HAP-1 (cell line): ENCODE measurements around the gene GNS.
A peak's percentile ranks its signal among the peaks of the same experiment; 100 is the strongest.
"Not testable (repeated sequence)": the region's sequence is repeated elsewhere in the genome, so short reads cannot be mapped to it uniquely, and the experiment has no call there.

Experiments
- DNase-seq, 2 experiments: peaks; one replicate each; pipeline ENCODE4 v3.0.0-alpha.2; 2016 to 2020; ENCODE audit warnings: low spot score in 2 of 2
- H3K27me3 ChIP-seq: fragments of 250-450 bp; sonication (Bioruptor Pico); 2 replicates; pipeline ENCODE4 v1.5.1; 2020; ENCODE audit warnings: low read depth, mild to moderate bottlenecking, moderate library complexity
- H3K36me3 ChIP-seq: fragments of 250-450 bp; sonication (Bioruptor Pico); replicated peaks from 2 replicates; pipeline ENCODE4 v1.5.1; 2020; ENCODE audit warnings: mild to moderate bottlenecking
- H3K4me1 ChIP-seq: fragments of 250-450 bp; sonication (Bioruptor Pico); 2 replicates; pipeline ENCODE4 v1.5.1; 2020; ENCODE audit warnings: mild to moderate bottlenecking
- H3K4me3 ChIP-seq: fragments of 250-450 bp; sonication (Bioruptor Pico); 2 replicates; pipeline ENCODE4 v1.5.1; 2020; ENCODE audit warnings: mild to moderate bottlenecking, moderate library complexity
- H3K9me3 ChIP-seq: fragments of 250-450 bp; sonication (Bioruptor Pico); 2 replicates; pipeline ENCODE4 v1.5.1; 2020; ENCODE audit warnings: mild to moderate bottlenecking, moderate library complexity
- in situ Hi-C: fragments of 300-500 bp; cut with MboI; formaldehyde crosslinking; loops from 3 replicates; pipeline ENCODE4 v1.14.3; 2020; ENCODE audit warnings: low sequenced_read_pairs, inconsistent platforms, mixed read lengths

The GNS gene

GRCh38 chr12:64694130-64695040, 64.8 kb downstream of the GNS start:
- no peak for DNase-seq
- H3K9me3 ChIP-seq: no peaks in the 10 kb centered on the region
- in situ Hi-C loops: loop anchor here (5.0 kb wide), 1 partner anchor 137 kb away; no protein-coding TSS in a partner anchor
- H3K4me1 ChIP-seq: peaks cover 26% of the 10 kb centered on the region
- no peaks in the 10 kb centered on the region for H3K27me3 ChIP-seq
- H3K4me3 ChIP-seq: no peak overlapping the region
- H3K36me3 ChIP-seq: peaks cover 10% of the 10 kb centered on the region

GRCh38 chr12:64691795-64692583, 67.2 kb downstream of the GNS start:
- DNase-seq: peak in 1 of 2 experiments; percentile 83
- Histone ChIP-seq H3K4me1 (peaks cover 26% of the 10 kb centered on the region), H3K4me3 (no peak overlapping the region), H3K27me3 (no peaks in the 10 kb centered on the region), H3K9me3 (no peaks in the 10 kb centered on the region), H3K36me3 (peaks cover 23% of the 10 kb centered on the region)
- in situ Hi-C loops: loop anchor here (5.0 kb wide), 1 partner anchor 135 kb away; no protein-coding TSS in a partner anchor

DNA sequence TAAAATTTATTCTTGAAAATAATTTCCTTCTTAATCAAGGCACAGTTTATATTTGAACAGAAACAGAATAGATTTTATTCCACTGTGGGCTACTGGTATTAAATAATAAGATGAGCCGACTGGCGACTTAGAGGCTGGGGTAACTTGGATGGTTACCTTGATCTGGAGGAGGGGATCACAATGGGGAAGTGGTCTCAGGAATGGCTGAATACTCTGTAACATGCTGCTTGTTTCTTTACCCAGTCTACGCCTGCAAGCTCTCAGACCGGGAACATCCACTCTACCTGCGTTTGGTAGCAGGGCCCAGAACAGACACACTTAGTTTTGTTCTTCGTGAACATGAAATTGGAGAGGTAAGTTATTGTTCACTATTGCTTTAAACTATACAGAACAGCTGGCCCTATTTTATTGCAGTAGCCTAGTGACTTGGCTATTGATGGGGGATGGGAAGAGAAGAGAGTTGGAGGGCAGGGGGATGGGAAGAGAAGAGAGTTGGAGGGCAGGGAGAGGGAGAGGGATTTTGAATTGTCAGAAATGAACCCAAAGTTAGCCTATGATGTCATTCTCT, 67.9 kb downstream of the GNS start:
- H3K36me3 ChIP-seq: peaks cover 26% of the 10 kb centered on the region
- no peak overlapping the region for H3K4me3 ChIP-seq
- peak; percentile 32 to 42 for DNase-seq
- no peaks in the 10 kb centered on the region for H3K9me3 ChIP-seq
- H3K4me1 ChIP-seq: peaks cover 21% of the 10 kb centered on the region
- in situ Hi-C loops: loop anchor here (5.0 kb wide), 1 partner anchor 134 kb away; no protein-coding TSS in a partner anchor
- no peaks in the 10 kb centered on the region for H3K27me3 ChIP-seq

GRCh38 chr12:64690236-64690635, 69.0 kb downstream of the GNS start:
- Histone ChIP-seq H3K36me3 (peaks cover 28% of the 10 kb centered on the region), H3K4me1 (peaks cover 16% of the 10 kb centered on the region)
- not testable (repeated sequence) for H3K9me3 ChIP-seq, H3K27me3 ChIP-seq, DNase-seq, H3K4me3 ChIP-seq
- in situ Hi-C loops: loop anchor here (5.0 kb wide), 1 partner anchor 133 kb away; no protein-coding TSS in a partner anchor

DNA sequence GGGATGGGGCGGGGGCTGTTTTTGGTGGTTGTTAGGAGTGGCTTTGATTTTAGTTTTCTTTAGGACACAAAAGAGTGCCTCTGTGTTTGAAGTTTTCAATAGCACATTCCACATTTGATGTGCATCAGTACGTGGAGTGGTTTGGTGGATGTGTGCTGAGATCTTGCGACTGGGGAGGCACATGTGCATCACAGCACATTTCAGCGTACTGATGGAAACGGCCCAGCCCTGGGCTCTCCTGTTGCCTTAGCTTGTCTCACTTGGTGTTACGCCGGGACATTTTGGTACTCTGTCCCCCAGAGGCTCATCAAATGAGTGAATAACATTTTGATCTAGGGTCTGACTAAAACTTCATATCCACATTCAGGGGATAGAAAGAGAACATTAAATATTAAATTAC, 70.5 kb downstream of the GNS start:
- H3K9me3 ChIP-seq: no peaks in the 10 kb centered on the region
- no peak for DNase-seq

DNA sequence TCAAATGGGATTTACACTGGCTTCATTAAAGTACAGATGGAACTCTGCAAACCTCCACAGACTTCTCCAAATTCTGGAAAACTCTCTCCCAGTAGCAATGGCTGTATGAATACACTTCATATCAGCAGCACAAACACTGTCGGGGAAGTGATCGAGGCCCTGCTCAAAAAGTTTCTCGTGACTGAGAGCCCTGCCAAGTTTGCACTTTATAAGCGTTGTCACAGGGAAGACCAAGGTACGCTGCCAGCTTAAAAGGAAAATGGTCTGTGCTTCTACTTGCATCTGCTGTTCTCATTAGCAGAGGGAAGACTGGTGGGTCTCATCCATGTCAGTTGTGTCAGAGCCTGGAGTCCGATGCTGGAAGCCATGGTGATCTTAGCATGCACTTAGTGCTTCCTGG, 71.0 kb downstream of the GNS start:
- DNase-seq: no peak
- no peaks in the 10 kb centered on the region for H3K9me3 ChIP-seq
- H3K4me1 ChIP-seq: peaks cover 21% of the 10 kb centered on the region
- no peak overlapping the region for H3K4me3 ChIP-seq
- peaks cover 27% of the 10 kb centered on the region for H3K36me3 ChIP-seq
- in situ Hi-C loops: no loop called here
- H3K27me3 ChIP-seq: no peaks in the 10 kb centered on the region

More for the DNA sequence above, 70.5 kb downstream of the GNS start:
- in situ Hi-C loops: no loop called here
- Histone ChIP-seq H3K36me3 (peaks cover 27% of the 10 kb centered on the region), H3K27me3 (no peaks in the 10 kb centered on the region), H3K4me3 (no peak overlapping the region), H3K4me1 (peaks cover 16% of the 10 kb centered on the region)

DNA sequence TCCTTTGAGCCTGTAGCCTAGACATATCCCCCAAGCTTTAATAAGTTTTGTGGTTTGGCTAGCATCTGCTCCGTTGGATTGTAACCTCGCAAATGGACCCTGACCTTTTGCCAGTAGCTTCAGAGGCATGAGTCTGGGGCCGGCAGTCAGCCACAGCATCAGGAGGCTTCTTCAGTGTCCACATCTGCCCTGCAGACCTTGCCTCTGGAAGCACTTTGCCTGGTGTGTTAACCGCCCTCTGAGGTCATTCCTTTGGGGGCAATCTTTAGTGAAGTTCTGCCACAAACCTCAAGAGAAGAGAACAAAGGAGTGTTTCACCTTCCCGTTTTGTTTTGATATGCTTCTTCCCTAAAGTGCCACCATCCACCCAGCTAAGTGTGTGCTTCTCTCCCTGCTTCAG, 71.4 kb downstream of the GNS start:
- in situ Hi-C loops: no loop called here
- H3K36me3 ChIP-seq: peaks cover 26% of the 10 kb centered on the region
- no peaks in the 10 kb centered on the region for H3K27me3 ChIP-seq

GRCh38 chr12:64685605-64686004, 73.6 kb downstream of the GNS start:
- in situ Hi-C loops: no loop called here
- H3K4me1 ChIP-seq: peaks cover 20% of the 10 kb centered on the region

More for the DNA sequence above, 71.4 kb downstream of the GNS start:
- no peak overlapping the region for H3K4me3 ChIP-seq
- DNase-seq: no peak
- H3K4me1 ChIP-seq: peaks cover 25% of the 10 kb centered on the region
- H3K9me3 ChIP-seq: no peaks in the 10 kb centered on the region

GRCh38 chr12:64685050-64685449, 74.2 kb downstream of the GNS start:
- Histone ChIP-seq H3K36me3 (peaks cover 24% of the 10 kb centered on the region), H3K27me3 (no peaks in the 10 kb centered on the region), H3K4me3 (no peak overlapping the region), H3K9me3 (no peaks in the 10 kb centered on the region), H3K4me1 (peaks cover 20% of the 10 kb centered on the region)
- DNase-seq: no peak
- in situ Hi-C loops: no loop called here

More at GRCh38 chr12:64685605-64686004, 73.6 kb downstream of the GNS start:
- DNase-seq: no peak
- no peaks in the 10 kb centered on the region for H3K27me3 ChIP-seq
- H3K4me3 ChIP-seq: no peak overlapping the region
- H3K36me3 ChIP-seq: peaks cover 24% of the 10 kb centered on the region
- no peaks in the 10 kb centered on the region for H3K9me3 ChIP-seq

DNA sequence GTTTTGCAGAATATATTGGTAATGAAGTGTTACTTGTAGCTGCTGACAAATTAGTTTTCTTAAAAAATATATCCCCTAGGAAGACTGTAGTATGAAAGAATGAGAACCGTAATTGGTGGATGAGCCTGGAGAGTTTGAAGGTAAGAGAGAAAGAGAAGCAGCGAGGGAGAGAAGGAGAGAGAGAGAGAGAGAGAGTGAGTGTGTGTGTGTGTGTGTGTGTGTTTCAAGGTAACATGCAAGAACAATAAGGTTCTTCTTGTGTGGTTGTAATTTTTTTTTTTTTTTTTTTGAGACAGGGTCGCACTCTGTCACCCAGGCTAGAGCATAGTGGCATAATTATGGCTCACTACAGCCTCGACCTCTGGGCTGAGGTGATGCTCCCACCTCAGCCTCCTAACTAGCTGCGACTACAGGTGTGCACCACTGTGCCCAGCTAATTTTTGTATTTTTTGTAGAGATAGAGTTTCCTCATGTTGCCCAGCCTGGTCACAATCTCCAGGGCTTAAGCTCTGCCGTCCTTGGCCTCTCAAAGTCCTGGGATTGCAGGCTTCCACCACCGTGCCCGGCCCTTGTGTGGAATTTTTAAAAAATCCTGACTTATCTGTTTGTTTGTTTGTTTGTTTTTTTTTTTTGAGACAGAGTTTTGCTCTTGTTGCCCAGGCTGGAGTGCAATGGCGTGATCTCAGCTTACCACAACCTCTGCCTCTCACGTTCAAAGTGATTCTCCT, 75.2 kb downstream of the GNS start:
- no peaks in the 10 kb centered on the region for H3K27me3 ChIP-seq
- DNase-seq: no peak
- H3K9me3 ChIP-seq: no peaks in the 10 kb centered on the region
- no peak overlapping the region for H3K4me3 ChIP-seq
- H3K36me3 ChIP-seq: peaks cover 24% of the 10 kb centered on the region
- H3K4me1 ChIP-seq: peaks cover 20% of the 10 kb centered on the region
- in situ Hi-C loops: no loop called here

- Histone ChIP-seq H3K9me3 (no peaks in the 10 kb centered on the region), H3K36me3 (peaks cover 16% of the 10 kb centered on the region), H3K4me1 (peaks cover 20% of the 10 kb centered on the region), H3K4me3 (no peak overlapping the region), H3K27me3 (no peaks in the 10 kb centered on the region)
- peak; percentile 59 to 61 for DNase-seq
- in situ Hi-C loops: no loop called here
These were observed 76.5 kb downstream of the GNS start for GRCh38 chr12:64682572-64683277.

DNA sequence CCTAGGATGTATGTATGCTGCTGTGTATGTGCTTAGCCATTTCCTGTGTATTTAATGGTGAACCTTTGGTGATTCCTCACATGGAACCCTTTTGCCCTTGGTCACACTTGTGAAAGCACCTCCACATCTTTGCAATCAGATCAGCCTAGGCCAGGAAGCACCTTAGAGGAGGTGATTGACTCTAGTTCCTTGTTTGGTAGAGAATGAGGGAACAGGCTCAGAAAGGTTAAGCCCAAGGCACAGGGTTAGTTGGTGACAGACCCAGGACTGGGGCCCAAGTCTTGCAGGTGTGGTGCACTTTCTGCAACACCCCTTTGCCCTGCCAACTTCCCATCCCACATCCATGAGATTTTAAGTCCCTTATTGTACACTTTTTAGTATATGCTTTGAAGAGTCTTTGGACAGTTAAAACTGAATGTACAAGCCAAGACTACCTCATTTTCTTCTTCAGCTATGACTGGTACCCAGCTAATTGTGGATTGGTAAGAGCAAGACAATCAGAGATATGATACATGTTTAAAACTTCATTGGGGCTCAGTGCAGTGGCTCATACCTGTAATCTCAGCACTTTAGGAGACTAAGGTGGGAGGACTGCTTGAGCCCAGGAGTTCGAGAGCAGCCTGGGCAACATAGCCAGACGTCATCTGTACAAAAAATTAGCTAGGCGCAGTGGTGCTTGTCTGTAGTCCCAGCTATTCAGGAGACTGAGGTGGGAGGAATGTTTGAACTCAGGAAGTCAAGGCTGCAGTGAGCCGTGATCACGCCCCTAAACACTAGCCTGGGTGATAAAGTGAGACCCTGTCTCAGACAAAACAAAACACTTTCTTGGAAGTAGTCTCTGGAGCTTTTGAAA, 77.8 kb downstream of the GNS start:
- Histone ChIP-seq H3K27me3 (no peaks in the 10 kb centered on the region), H3K36me3 (peaks cover 7% of the 10 kb centered on the region), H3K9me3 (no peaks in the 10 kb centered on the region), H3K4me1 (peaks cover 20% of the 10 kb centered on the region), H3K4me3 (no peak overlapping the region)
- no peak for DNase-seq
- in situ Hi-C loops: no loop called here
